ENCODE results near the gene LYST. TPM values are rescaled to one million over a fixed set of nuclear protein-coding genes. Genes with fewer than 3 reads are reported as not detected.

The LYST gene
- total RNA-seq, 4 donors from 2014 or later, result 27.8 to 128 (median 41.3) TPM

GRCh38 chr1:235818632-235819136 lies 48.0 kb downstream of the LYST start:
- TF ChIP-seq, protein P1, sequence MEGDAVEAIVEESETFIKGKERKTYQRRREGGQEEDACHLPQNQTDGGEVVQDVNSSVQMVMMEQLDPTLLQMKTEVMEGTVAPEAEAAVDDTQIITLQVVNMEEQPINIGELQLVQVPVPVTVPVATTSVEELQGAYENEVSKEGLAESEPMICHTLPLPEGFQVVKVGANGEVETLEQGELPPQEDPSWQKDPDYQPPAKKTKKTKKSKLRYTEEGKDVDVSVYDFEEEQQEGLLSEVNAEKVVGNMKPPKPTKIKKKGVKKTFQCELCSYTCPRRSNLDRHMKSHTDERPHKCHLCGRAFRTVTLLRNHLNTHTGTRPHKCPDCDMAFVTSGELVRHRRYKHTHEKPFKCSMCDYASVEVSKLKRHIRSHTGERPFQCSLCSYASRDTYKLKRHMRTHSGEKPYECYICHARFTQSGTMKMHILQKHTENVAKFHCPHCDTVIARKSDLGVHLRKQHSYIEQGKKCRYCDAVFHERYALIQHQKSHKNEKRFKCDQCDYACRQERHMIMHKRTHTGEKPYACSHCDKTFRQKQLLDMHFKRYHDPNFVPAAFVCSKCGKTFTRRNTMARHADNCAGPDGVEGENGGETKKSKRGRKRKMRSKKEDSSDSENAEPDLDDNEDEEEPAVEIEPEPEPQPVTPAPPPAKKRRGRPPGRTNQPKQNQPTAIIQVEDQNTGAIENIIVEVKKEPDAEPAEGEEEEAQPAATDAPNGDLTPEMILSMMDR (IDR thresholded peaks at IDR 0.05), result no peak
- DNase-seq (ENCODE audit: low spot score) (no peak), ATAC-seq (ENCODE audit: low FRiP score) (no peak)

GRCh38 chr1:235817101-235817728 lies 49.5 kb downstream of the LYST start:
- TF ChIP-seq, protein P1 (IDR thresholded peaks at IDR 0.05), result no peak
- ATAC-seq (ENCODE audit: low FRiP score) (no peak), DNase-seq (ENCODE audit: low spot score) (no peak)

- TF ChIP-seq, protein P1 (IDR thresholded peaks at IDR 0.05), result no peak
- DNase-seq (ENCODE audit: low spot score) (no peak), ATAC-seq (ENCODE audit: low FRiP score) (no peak)
Measured at GRCh38 chr1:235809688-235810397, 56.9 kb downstream of the LYST start.

DNA sequence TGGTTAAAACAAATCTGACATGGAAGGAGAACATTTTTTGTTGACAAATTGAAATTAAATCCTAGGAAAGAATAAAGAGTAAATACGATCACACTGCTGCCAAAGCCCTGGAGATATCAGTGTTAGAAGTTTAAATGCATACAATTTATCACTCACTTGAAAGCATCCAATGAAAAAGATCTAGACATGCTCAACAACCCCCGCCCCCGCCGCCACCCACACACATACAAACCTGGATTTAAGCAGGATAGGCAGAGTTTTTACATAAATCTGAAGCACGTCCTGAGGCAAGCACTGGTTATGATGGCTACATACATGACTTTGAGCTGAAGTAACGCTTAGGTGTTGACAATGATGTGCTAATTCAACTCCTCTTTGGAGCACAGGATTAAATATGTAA lies 58.5 kb downstream of the LYST start:
- TF ChIP-seq, protein P1 (IDR thresholded peaks at IDR 0.05), result no peak
- no peak for ATAC-seq (ENCODE audit: low FRiP score)
- DNase-seq (ENCODE audit: low spot score), result no peak

DNA sequence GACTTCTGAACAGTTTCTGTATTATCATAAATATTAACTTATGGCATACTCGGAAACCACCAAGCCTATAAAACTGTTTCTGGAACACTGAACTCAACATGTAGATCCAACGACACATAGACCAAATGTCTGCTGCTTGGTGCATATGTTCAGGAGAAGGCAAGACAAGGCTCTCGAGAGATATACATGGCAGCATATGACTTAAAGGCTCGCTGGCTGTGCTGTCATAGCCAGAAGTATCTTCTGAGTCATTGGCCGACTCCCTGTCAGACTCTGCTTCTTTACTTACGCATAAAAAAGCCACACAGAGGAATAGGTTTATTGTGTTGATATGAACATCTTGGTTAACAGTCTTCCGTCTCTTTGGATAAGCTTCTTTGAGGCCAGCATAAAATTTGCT lies 60.6 kb downstream of the LYST start:
- ATAC-seq (ENCODE audit: low FRiP score), result no peak
- TF ChIP-seq, protein P1 (IDR thresholded peaks at IDR 0.05), result no peak
- DNase-seq (ENCODE audit: low spot score), result no peak

- DNase-seq (ENCODE audit: low spot score) (no peak), ATAC-seq (ENCODE audit: low FRiP score) (no peak)
- TF ChIP-seq, protein P1 (IDR thresholded peaks at IDR 0.05), result no peak
Measured at GRCh38 chr1:235802573-235803346, 63.9 kb downstream of the LYST start.
